Testis (tissue), 3 donors: ENCODE results near the gene TBC1D16. TPM values are rescaled to one million over a fixed set of nuclear protein-coding genes. Genes with fewer than 3 reads are reported as not detected.

Experiments
- DNase-seq: peaks from one replicate; pipeline ENCODE4 v3.0.0-alpha.2; 2019
- H3K27ac ChIP-seq, 2 donors: fragments of 200-600 bp; sonication (generic); one replicate each; pipeline ENCODE4 v1.5.1; 2019
- H3K27me3 ChIP-seq: fragments of 200-600 bp; sonication (generic); one replicate; pipeline ENCODE4 v1.5.1; 2019
- H3K36me3 ChIP-seq: fragments of 200-600 bp; sonication (generic); one replicate; pipeline ENCODE4 v1.5.1; 2017; ENCODE audit warnings: low read depth; ENCODE audit errors: missing control alignments
- H3K4me1 ChIP-seq: fragments of 200-600 bp; sonication (generic); one replicate; pipeline ENCODE4 v1.5.1; 2019
- H3K4me3 ChIP-seq, 2 donors: fragments of 200-600 bp; sonication (generic); one replicate each; pipeline ENCODE4 v1.5.1; 2017 to 2019
- H3K9me3 ChIP-seq: fragments of 200-600 bp; sonication (generic); one replicate; pipeline ENCODE4 v1.5.1; 2017
- CTCF ChIP-seq, 3 experiments: fragments of 450-650 bp in 2 of 3; fragments of 200-600 bp in 1 of 3; sonication (generic) in 1 of 3; IDR thresholded peaks; one replicate each; pipeline ENCODE4 v1.5.1; 2016 to 2019; ENCODE audit warnings: antibody characterized with exemption in 3 of 3, mild to moderate bottlenecking in 2 of 3, moderate library complexity in 1 of 3
- POLR2A ChIP-seq: fragments of 450-650 bp; IDR thresholded peaks from one replicate; pipeline ENCODE4 v1.6.1; 2017; ENCODE audit warnings: antibody characterized with exemption, mild to moderate bottlenecking, moderate library complexity
- WGBS, 2 donors: methylation state at CpG; one replicate each; pipeline ENCODE4 v1.1.5; 2018; 5-methylcytosine and 5-hydroxymethylcytosine counted together
- intact Hi-C: fragments of 100-400 bp; cut with DNase I; formaldehyde crosslinking; loops from one replicate; pipeline ENCODE4 v1.15.1; 2023; ENCODE audit warnings: low total_unique reads
- polyA plus RNA-seq: library from polyadenylated mRNA; stranded (reverse); fragments of 350-450 nt; fragmentation: Illumina TruSeq; extraction: RNeasy Lipid Tissue Mini Kit (QIAGEN cat#74804); gene quantifications from one replicate; pipeline ENCODE4 v1.2.3, GENCODE V29; 2014; ENCODE audit warnings: low read depth, low replicate concordance; ENCODE audit not compliant: insufficient read depth
- total RNA-seq, 2 donors: library from RNA; depleted of rRNA; stranded (reverse); fragments of >200 nt; gene quantifications; one replicate each; pipeline ENCODE4 v1.2.3, GENCODE V29; 2016

The TBC1D16 gene
- total and polyA plus RNA-seq, 3 donors from 2014 or later = 11.0 to 16.0 (median 11.7) TPM

DNA sequence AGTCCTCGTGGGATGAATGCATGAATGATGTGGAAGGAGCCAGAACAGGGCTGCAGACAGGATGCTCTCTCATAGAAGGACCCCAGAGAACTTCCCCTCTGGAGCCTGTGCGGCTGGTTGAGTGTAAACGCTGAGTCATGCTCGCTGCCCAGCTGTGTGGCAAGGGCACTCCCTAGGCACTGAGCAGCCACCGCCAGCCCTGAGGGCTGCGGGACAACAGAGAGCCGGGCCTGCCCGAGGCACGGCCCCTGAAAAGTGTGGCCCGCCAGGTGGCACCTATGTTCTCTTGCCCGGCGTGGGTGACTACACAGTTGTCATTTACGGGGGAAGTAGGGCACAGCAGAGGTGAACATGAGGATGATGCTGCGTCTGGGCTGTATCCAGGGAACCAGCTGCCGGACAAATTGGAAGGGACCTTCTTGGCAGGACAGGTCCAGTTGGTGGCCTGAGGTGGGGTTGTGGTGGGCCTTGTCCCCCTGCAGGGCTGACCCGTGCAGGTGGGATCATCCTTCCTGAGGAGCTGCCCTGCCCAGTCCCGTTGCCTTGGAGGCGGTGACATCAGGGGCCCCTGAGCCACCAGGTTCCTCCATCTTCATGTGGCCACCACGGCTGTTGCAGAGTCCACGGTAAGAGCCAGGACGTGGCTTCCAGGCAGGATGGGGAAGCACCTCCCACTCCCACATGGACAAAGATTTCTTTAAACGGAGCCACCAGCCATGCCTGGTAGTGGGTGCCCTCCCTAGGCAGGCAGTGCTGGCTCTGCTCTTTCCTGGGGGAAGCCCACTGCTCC is 101.6 kb downstream of the TBC1D16 start:
- WGBS, 2 donors = 74% methylated on average over 22 of the region's 22 CpGs; no CpG with 5 or more reads in 1 of the 2 donors
- intact Hi-C loops = no loop called here
- H3K4me3 ChIP-seq = no peak overlapping the region
- no peak overlapping the region for H3K27ac ChIP-seq
- H3K9me3 ChIP-seq = no peaks in the 10 kb centered on the region
- peaks cover 26% of the 10 kb centered on the region for H3K4me1 ChIP-seq
- H3K27me3 ChIP-seq = no peaks in the 10 kb centered on the region
- no peaks in the 10 kb centered on the region for H3K36me3 ChIP-seq
- DNase-seq = no peak
- TF ChIP-seq CTCF (IDR thresholded peaks at IDR 0.05) (no peak), POLR2A (no peak)

GRCh38 chr17:79932451-79933306 is 103.0 kb downstream of the TBC1D16 start:
- Histone ChIP-seq H3K4me3 (no peak overlapping the region), H3K9me3 (no peaks in the 10 kb centered on the region), H3K4me1 (peaks cover 21% of the 10 kb centered on the region), H3K36me3 (no peaks in the 10 kb centered on the region), H3K27ac (no peak overlapping the region), H3K27me3 (no peaks in the 10 kb centered on the region)
- DNase-seq = no peak
- TF ChIP-seq POLR2A (no peak), CTCF (IDR thresholded peaks at IDR 0.05) (no peak)
- intact Hi-C loops = no loop called here
- 72 to 77% methylated on average over 10 of the region's 10 CpGs for WGBS, 2 donors

DNA sequence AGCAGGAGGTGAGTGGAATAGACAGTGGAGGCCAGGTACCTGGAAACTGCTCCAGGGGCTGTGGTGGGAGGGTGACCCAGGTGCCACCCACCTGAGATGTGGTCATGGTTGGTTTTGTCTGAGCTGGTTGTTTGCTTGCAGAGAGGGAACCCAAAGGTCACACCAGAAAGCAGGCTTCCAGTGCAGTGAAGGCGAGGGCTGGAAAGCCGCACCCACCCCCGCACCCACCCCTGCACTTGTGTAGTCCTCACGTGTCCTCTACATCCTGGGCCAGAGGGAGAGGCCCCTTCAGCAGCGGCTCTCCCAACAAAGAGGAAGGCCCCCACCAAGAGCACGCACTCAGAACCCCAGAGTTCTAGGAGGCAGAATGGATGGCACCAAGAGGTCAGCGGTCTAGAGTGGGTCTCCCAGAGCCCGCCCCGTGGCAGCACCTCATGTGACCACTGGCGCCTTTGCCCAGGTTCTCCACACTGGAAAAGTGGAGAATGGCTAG is 103.8 kb downstream of the TBC1D16 start:
- Histone ChIP-seq H3K4me3 (no peak overlapping the region), H3K4me1 (peaks cover 18% of the 10 kb centered on the region), H3K9me3 (no peaks in the 10 kb centered on the region), H3K36me3 (no peaks in the 10 kb centered on the region), H3K27ac (no peak overlapping the region), H3K27me3 (no peaks in the 10 kb centered on the region)
- intact Hi-C loops = no loop called here
- DNase-seq = no peak
- 71 to 91% methylated on average over 10 of the region's 10 CpGs for WGBS, 2 donors
- TF ChIP-seq POLR2A = no peak
- no peak for TF ChIP-seq CTCF (IDR thresholded peaks at IDR 0.05)

GRCh38 chr17:79930877-79931816 is 104.5 kb downstream of the TBC1D16 start:
- Histone ChIP-seq H3K36me3 (no peaks in the 10 kb centered on the region), H3K27me3 (no peaks in the 10 kb centered on the region), H3K4me3 (no peak overlapping the region), H3K4me1 (peaks cover 16% of the 10 kb centered on the region), H3K27ac (no peak overlapping the region), H3K9me3 (no peaks in the 10 kb centered on the region)
- TF ChIP-seq CTCF (IDR thresholded peaks at IDR 0.05) = no peak
- no peak for TF ChIP-seq POLR2A
- 26 to 40% methylated on average over 9 to 17 of the region's 17 CpGs for WGBS, 2 donors
- no peak for DNase-seq
- intact Hi-C loops = no loop called here
